GM21360 (cell line): ENCODE results near the gene ZAP70.

Experiments used
- ATAC-seq: cut with Tn5 transposase; IDR thresholded peaks from one replicate; pipeline ENCODE4 v1.9.1; 2021; ENCODE audit warnings: mild to moderate bottlenecking, moderate library complexity; ENCODE audit not compliant: unreplicated experiment

ZAP70 gene

DNA sequence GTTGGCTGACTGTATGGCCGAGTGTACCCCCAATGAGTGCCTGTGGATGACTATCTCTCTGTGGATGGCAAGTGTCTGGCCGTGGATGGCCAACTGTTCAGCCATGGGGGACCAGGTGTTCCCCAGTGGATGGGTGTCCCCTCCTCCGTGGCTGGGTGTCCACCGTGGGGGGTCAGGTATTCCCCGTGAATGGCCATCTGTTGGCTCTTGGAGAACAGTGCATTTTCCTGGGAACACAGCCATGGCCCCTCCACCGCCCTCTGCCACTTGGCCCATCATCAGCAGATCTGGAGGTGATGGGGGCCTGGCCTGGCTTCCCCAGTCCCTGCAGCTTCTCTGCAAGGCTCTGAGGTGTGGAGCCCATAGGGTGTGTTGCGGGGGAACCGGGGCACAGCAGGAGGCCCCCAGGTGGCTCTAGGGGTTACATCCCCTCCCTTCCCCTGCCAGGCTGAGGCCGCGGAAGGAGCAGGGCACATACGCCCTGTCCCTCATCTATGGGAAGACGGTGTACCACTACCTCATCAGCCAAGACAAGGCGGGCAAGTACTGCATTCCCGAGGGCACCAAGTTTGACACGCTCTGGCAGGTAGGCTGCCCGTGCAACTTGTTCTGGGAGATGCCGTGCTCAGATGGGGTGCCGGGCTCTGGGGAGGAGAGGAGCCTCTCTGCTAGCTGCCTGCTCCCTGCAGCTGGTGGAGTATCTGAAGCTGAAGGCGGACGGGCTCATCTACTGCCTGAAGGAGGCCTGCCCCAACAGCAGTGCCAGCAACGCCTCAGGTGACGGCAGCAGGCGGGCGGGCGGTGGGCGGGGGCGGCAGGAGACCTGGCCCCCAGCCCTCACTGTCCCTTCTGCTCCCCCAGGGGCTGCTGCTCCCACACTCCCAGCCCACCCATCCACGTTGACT is 19.3 kb downstream of the ZAP70 start:
- ATAC-seq: no peak

DNA sequence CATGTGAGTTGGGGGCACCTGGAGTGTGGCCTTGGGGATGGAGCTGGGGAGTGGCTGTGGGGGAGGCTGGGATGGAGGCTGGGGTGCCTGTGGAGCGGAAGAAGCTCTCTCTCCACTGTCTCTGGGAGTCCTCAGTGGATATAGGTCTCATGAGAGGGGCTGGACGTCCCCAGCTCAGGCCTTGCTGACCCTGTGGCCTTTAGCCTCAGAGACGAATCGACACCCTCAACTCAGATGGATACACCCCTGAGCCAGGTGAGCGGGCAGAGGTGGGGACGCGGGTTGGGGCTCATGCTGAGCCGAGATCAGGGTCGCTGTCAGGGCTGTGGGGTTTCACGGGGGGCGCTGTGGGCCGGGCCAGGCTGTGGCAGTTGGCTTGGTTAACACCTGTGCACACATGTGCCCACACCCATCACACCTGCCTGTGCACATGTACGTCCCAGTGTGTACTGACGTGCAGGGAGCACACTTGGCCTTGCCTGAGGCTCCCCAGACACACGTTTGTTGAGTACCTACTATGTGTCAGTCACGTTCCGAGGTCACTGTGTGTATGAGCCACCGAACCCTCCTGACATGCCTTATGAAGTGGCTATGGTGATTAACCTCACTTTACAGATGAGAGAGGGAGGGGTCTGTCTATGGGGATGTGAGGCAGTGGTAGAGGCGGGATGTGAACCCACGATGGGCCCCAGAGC is 20.1 kb downstream of the ZAP70 start:
- ATAC-seq: no peak

DNA sequence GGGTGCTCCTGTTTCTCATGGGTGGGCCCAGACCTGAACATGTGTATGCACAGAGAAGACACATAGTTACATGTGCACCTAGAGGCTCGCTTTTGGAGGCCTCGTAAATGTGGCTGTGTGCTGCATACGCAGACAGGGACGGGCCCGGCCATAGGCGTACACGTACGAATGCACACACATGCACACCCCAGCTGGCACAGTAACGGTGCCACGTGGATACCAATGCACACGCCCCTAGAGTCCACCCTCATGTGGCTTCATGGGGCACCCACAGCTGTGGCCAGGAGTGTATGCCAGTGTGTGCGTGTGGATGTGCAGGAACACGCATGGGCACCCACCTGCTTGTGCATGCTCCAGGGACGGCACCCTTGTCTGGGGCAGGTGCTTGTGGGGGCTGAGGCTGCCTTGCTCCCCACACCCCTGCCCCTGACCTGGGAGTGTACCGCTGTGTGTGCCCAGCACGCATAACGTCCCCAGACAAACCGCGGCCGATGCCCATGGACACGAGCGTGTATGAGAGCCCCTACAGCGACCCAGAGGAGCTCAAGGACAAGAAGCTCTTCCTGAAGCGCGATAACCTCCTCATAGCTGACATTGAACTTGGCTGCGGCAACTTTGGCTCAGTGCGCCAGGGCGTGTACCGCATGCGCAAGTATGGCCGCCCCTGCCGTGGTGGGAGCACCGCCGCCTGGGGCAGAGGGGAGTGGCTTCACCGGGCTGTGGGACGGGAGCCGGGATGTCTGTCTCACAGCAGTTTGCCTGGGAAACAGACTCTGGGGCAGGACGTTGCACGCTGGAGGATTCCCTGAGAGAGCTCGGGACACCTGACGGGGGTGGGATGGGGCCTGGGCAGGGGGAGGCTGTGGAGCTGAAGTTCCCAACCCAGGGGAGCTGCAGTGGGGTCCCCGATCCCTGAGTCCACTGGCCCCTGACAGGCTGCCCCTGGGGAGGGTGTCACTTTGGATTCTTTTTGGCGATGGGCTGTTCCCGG is 21.0 kb downstream of the ZAP70 start:
- ATAC-seq: no peak

DNA sequence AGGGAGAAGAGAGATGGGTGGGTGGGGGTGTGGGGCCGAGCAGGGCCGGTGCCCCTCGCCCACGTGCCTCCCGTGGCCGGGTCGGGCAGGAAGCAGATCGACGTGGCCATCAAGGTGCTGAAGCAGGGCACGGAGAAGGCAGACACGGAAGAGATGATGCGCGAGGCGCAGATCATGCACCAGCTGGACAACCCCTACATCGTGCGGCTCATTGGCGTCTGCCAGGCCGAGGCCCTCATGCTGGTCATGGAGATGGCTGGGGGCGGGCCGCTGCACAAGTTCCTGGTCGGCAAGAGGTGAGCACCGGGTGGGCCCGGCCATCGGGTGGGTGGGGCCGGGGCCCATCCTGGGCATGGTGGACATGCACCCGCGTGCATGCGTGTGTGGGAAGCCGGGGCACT is 21.8 kb downstream of the ZAP70 start:
- ATAC-seq: no peak

DNA sequence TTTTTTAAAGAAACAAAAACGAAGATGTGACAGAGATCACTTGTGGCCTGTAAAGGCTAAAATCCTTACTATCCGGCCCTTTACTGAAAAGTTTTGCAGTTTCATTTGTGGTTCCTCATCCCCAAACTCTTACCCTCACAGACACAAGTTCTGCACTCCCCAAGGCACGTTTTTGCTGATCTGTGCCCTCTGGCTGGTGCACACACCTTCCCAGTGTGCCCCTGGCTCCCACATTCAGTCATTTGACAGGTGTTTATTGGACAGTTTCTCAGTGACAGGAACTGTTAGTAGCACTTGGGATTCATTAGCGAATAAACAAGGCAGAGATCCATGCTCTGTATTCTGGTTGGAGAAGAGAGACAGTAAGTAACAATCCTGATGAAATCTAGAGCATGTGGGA is 22.8 kb downstream of the ZAP70 start:
- no peak for ATAC-seq

DNA sequence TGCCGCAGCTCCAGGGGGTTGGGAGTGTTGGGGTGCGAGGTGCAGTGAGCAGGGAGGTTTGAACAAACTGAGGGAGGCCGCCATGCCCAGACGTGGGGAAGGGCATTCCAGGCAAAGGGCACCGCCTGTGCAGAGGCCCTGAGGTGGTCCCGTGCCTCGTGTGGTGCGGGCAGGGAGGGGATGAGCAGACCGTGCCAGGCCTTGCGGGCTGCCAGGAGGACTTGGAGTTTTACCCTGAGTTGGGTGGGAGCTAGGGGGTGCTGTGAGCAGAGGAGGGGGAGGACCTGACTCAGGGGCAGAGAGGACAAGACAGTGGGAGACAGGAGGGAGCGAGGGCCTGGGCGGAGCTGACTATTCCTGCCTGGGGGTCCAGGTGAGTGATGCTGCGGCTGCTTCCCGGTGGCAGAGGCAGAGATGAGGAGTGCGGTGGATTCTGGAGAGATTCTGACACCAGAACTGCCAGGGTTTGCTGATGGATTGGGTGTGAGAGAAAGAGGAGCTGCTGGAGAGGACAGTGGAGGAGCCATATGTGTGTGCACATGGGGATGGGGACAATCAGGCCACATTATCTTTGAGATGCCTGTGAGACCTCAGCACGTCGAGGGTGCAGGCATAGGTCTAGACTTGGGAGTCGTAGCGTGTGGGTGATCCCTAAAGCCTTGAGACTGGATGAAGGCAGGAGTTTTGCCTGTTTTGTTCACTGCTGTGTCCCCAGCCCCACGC is 23.4 kb downstream of the ZAP70 start:
- no peak for ATAC-seq

DNA sequence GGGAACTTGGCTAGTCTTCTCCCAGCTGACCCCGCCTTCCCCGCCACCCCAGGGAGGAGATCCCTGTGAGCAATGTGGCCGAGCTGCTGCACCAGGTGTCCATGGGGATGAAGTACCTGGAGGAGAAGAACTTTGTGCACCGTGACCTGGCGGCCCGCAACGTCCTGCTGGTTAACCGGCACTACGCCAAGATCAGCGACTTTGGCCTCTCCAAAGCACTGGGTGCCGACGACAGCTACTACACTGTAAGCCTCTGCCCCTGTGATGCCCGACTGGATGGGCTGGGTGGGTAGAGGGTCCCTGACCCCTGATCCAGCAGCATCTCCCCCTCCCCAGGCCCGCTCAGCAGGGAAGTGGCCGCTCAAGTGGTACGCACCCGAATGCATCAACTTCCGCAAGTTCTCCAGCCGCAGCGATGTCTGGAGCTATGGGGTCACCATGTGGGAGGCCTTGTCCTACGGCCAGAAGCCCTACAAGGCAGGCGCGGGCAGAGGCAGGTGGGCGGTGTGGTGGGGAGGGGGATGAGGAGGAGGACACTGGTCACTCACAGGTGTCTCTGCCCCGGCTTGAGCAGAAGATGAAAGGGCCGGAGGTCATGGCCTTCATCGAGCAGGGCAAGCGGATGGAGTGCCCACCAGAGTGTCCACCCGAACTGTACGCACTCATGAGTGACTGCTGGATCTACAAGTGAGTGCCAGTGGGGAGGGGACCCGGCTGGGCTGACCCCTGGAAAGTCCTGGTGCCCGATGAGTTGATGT is 24.2 kb downstream of the ZAP70 start:
- ATAC-seq: no peak

DNA sequence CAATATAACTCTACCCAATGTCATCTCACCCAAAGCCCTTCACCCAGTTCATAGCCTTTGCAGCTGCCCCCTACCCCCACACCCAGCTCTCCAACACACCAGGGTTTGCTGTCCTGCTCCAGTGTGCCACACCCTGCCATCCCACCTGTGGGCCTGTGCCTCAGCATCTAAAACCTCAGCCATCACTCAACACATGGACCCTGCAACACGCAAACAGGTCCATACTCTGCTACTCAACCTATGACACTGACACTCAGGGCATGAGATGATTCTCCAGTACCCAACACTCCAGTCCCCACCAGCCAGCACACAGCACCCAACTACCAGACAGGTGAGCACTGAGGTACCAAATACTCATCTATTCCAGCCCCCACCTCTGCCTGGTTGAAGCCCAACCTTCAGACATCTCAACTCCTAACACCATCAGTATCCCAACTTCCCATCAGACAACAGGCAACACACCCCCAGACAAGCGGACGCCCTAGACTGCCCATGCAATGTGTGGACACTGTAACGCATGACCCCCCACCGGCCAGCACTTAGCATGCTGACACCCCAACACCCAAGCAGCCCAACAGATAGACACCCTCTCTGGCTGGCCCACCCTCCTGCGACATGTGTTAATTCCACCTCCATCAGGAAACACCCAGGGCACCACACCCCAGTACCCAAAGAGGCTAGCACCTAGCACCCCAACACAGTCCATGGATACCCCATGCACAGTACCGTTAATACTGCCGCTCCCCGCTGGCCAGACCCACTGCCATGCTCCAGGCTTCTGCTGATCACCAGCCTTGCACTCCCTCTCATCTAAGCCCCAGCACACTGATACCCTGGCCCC is 25.0 kb downstream of the ZAP70 start:
- ATAC-seq: no peak

DNA sequence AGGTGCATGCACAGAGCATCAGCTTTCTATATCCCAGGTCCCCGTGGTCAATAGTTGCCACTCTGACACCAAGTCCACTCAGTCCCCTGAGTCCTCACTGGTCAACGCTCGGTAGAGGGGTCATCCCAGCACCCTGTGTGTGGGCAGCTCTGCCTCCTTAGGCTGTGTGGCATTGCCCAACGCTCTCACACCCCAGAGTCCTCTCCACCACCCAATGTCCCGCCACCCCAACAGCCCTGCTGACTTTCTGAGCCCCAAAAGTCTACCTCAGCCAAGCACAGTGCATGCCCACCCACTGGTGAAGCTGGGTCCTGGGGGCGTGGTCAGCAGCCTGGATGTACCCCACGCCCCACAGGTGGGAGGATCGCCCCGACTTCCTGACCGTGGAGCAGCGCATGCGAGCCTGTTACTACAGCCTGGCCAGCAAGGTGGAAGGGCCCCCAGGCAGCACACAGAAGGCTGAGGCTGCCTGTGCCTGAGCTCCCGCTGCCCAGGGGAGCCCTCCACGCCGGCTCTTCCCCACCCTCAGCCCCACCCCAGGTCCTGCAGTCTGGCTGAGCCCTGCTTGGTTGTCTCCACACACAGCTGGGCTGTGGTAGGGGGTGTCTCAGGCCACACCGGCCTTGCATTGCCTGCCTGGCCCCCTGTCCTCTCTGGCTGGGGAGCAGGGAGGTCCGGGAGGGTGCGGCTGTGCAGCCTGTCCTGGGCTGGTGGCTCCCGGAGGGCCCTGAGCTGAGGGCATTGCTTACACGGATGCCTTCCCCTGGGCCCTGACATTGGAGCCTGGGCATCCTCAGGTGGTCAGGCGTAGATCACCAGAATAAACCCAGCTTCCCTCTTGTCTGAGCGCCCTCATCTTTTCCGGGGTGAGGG is 25.9 kb downstream of the ZAP70 start:
- ATAC-seq: no peak

DNA sequence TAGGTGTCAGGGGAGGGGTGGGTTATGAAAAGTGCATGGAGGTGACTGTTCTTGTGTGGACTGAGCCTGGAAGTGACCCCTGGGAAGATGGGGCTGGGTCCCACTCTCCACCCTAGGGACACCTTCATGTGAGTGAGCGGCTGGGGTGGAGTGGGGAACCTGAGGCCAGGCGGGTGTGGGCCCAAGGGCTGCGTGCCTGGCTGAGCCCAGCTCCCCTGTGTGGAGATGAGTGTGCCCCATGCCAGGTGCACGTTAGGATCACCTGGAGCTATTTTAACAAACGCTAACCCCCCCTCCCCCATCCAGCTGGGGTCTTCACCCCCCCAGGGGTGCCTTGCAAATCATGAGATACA is 26.5 kb downstream of the ZAP70 start:
- no peak for ATAC-seq

DNA sequence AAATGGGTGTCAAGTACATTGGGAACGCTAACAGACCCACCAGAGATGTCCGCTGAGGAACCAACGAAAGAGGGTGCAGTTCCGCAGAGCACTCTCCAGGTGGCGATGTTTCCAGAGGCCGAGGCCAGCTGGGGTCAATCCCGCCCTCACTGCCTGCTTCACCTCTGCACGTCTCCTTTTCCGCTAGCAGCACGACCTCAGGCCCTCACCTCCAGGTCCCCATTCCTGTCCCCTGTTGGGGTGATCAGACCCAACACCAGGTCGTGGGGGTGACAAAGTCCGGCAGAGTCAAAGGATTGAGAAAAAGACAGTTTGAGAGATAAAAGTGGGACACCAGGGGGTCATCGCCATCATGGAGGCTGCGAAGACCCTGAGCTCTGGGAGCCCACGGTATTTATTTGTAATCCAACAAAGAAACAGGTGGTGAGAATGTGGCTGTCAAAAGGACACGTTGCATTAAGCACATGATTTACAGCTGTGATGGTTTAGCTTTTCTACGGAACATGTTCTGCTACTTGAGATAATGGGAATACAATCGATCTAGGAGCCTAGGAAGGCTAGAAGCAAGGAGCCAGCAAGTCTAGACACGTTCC is 27.3 kb downstream of the ZAP70 start:
- ATAC-seq: no peak

DNA sequence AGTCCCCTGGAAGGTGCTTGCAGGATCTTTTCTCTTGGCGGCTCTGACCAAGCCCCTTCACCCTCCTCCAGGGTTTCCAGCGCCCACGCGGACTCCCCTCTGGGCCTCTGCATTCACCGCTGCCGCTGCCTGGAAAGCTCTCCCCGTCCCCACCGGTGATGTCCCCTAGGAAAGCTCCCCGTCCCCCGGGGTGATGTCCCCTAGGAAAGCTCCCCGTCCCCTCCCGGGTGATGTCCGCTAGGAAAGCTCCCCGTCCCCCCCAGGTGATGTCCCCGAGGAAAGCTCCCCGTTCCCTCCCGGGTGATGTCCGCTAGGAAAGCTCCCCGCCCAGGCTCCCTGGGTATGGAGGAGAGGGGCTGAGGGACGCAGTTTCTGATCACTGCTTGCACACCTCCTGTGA is 27.9 kb downstream of the ZAP70 start:
- ATAC-seq: no peak

DNA sequence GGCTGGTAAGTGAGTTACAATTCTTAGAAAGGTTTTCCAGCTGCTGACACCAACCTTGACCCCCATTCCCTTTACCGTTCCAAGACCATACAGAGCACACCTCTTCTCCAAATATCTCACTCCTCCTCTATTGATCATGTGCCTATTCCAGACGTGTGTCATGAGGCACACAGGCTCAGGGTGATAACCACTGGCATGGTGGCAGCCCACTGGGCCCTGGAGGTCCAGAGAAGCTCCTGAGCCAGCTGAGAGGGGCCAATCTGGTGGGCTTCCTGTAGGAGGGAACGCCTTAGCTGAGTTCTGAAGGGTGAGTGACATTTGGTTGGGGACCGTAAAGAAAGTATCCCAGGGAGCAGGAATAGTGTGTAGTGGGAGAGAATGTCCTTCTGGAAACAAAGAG is 28.3 kb downstream of the ZAP70 start:
- no peak for ATAC-seq

DNA sequence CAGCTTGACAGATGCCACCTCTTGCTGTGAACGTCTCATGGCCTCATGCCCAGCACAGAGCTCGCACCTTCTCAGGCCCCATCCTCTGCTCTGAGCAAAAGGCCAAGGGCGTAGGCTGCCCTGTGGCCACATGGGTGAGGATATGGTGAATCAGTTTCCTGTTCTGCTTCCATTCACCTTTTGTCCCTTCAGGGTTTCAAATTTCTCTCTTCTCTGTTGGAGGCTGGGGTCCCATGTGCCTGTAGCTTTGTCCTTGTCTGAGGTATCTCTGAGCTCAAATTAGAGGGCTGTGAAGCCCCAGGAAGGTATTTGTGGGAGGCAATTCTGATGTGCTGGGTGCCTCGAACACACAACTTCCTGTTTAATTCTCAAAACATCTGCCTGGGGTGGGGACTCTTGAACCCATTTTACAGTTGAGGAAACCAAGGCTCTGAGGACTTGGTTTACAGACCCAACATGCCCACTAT is 29.0 kb downstream of the ZAP70 start:
- no peak for ATAC-seq

DNA sequence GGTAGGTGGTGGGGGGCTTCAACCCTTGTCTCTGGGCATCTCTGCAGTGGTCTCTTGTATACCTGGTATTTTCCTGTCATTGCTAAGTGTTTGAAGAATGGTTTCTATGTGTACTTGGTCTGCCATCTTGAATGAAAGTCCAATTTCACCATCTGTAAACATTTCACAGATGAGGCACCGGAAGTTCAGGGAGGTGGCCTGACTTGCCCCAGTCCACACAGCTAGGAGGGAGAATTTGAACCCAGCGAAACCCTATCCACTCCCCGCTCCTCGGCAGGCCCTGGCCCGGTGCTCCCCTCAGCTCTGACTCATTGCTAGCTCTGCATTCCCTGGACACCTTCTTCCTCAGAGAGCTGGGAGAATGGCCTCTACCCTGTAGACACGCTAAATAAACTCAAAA is 30.5 kb downstream of the ZAP70 start:
- ATAC-seq: no peak

DNA sequence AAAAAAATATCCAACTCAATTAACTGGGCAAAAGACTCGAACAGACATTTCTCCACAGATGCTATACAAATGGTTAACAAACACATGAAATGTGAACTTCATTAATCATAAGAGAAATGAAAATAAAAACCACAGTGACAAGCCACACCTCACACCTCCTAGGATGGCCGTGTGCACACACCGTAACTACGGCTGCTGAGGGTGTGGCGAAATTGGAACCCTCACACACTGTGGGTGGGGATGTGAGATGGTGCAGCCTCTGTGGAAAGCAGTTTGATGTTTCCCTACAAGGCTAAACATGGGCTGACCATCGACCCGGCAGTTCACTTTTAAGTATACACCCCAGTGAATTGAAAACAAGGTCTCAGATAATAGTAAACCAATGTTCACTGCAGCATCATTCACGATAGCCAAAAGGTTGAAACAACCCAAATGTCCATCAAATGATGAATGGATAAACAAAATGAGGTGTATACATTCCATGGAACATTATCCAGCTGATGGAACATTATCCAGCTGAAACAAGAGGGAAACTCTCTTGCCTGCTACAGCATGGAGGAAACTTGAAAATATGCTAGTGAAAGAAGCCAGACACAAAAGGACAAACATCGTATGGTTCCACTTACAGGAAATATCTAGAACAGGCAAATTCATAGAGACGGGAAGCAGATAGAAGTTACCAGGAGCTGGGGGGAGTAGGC is 32.2 kb downstream of the ZAP70 start:
- no peak for ATAC-seq

DNA sequence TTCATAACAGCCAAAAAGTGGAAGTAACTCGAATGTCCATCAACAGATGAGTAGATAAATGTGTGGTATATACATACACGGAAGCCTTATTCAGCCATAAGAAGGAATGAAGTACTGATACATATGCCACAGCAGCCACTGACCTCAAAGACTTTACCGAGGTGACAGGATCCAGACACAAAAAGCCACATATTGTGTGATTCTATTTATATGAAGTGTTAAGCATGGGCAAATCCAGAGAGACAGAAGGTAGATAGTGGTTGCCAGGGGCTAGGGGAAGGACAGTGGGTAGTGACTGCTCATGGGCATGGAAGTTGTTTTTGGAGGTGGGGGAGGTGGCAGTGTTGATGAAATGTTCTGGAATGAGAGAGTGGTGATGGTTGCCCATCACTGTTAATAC is 33.9 kb downstream of the ZAP70 start:
- ATAC-seq: no peak
